ENCODE results near the gene SLCO3A1.

DNA sequence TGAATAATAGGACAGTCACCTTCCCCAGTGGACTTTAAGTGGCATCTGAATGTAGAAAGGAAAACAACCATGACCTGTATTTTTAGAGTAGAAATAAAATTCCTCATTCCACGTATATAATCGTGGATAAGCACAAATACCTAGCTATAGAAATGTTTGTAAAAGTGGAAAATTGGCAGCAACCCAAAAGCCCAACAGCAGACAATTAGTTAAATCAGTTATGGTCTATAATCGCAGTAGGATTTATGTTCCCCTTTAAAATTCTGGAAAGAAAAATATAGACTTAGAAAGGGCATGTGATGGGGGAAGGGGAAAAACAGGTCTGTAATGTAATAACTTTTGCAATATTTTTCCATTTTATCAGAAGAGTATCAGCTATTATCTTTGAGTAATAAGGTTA, 298.2 kb downstream of the SLCO3A1 start:
- TF ChIP-seq, protein P1, sequence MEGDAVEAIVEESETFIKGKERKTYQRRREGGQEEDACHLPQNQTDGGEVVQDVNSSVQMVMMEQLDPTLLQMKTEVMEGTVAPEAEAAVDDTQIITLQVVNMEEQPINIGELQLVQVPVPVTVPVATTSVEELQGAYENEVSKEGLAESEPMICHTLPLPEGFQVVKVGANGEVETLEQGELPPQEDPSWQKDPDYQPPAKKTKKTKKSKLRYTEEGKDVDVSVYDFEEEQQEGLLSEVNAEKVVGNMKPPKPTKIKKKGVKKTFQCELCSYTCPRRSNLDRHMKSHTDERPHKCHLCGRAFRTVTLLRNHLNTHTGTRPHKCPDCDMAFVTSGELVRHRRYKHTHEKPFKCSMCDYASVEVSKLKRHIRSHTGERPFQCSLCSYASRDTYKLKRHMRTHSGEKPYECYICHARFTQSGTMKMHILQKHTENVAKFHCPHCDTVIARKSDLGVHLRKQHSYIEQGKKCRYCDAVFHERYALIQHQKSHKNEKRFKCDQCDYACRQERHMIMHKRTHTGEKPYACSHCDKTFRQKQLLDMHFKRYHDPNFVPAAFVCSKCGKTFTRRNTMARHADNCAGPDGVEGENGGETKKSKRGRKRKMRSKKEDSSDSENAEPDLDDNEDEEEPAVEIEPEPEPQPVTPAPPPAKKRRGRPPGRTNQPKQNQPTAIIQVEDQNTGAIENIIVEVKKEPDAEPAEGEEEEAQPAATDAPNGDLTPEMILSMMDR (IDR thresholded peaks at IDR 0.05): no peak
- TF ChIP-seq, protein P2, sequence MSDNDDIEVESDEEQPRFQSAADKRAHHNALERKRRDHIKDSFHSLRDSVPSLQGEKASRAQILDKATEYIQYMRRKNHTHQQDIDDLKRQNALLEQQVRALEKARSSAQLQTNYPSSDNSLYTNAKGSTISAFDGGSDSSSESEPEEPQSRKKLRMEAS (CRISPR knock-in tag; IDR thresholded peaks at IDR 0.05): no peak
- TF ChIP-seq, protein P3, sequence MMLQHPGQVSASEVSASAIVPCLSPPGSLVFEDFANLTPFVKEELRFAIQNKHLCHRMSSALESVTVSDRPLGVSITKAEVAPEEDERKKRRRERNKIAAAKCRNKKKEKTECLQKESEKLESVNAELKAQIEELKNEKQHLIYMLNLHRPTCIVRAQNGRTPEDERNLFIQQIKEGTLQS (CRISPR knock-in tag; conservative IDR thresholded peaks at IDR 0.05): no peak
- no peak for TF ChIP-seq RORB (CRISPR knock-in tag; IDR thresholded peaks at IDR 0.05)
- TF ChIP-seq, protein P4, sequence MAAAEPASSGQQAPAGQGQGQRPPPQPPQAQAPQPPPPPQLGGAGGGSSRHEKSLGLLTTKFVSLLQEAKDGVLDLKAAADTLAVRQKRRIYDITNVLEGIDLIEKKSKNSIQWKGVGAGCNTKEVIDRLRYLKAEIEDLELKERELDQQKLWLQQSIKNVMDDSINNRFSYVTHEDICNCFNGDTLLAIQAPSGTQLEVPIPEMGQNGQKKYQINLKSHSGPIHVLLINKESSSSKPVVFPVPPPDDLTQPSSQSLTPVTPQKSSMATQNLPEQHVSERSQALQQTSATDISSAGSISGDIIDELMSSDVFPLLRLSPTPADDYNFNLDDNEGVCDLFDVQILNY (CRISPR knock-in tag; IDR thresholded peaks at IDR 0.05): no peak
- TF ChIP-seq CREM (CRISPR knock-in tag; IDR thresholded peaks at IDR 0.05): no peak
- TF ChIP-seq, protein P5, sequence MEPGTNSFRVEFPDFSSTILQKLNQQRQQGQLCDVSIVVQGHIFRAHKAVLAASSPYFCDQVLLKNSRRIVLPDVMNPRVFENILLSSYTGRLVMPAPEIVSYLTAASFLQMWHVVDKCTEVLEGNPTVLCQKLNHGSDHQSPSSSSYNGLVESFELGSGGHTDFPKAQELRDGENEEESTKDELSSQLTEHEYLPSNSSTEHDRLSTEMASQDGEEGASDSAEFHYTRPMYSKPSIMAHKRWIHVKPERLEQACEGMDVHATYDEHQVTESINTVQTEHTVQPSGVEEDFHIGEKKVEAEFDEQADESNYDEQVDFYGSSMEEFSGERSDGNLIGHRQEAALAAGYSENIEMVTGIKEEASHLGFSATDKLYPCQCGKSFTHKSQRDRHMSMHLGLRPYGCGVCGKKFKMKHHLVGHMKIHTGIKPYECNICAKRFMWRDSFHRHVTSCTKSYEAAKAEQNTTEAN (CRISPR knock-in tag; IDR thresholded peaks at IDR 0.05): no peak
- TF ChIP-seq FOXJ3 (CRISPR knock-in tag; IDR thresholded peaks at IDR 0.05; ENCODE audit: borderline replicate concordance): no peak
- TF ChIP-seq SMAD3 (CRISPR knock-in tag; IDR thresholded peaks at IDR 0.05; ENCODE audit: borderline replicate concordance): no peak
- TF ChIP-seq ELF4 (CRISPR knock-in tag; IDR thresholded peaks at IDR 0.05; ENCODE audit: low read depth): no peak
- TF ChIP-seq GABPB1 (CRISPR knock-in tag; IDR thresholded peaks at IDR 0.05): no peak
- no peak for TF ChIP-seq CBFB (CRISPR knock-in tag; IDR thresholded peaks at IDR 0.05; ENCODE audit: low read depth)
- no peak for TF ChIP-seq ZBTB21 (CRISPR knock-in tag; IDR thresholded peaks at IDR 0.05; ENCODE audit: borderline replicate concordance)
